ENCODE measurements around the gene PKNOX2. TPM values are rescaled to one million over a fixed set of nuclear protein-coding genes. Genes with fewer than 3 reads are reported as not detected.

Gene PKNOX2
- total RNA-seq, 2 donors from 2014 or later, result 5.5 to 6.9 TPM

DNA sequence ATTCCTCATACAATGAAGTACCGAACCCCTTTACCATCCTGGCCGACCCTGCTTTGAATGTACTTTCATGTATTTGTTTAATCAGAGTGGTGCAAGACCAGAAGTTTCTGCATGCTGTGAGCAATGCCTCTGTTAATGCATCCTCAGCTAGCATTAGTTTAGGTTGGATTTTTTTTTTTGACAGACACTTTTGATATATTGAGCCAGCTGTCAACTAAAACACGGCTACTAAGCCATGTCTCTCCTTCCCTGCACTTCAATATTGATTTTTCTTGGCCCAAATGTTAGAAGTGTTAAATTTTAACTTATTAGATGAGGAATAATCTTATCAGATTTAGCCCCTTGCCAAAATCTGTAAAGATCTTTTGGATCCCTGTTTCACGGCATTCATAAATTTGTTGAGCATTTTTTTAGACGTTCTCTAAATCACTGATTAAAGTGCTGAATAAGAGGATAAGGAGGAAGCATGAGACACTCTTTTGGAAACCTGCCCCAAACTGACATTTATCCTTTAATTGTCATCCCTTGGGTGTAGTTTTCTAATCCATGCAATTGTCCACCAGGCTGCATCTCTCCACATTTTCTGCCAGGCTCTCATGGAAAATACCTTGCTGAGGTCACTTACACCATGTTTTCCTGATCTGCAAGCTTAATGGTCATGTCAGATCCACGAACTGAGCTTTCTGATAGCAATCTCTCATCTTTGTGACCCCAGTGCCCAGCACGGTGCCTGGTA, 200.8 kb downstream of the PKNOX2 start:
- no peak overlapping the region for H3K4me3 ChIP-seq
- no peaks in the 10 kb centered on the region for H3K36me3 ChIP-seq
- H3K27ac ChIP-seq, result no peak overlapping the region
- peaks cover 0 to 10% of the 10 kb centered on the region in 2 donors for H3K4me1 ChIP-seq
- no peaks in the 10 kb centered on the region for H3K27me3 ChIP-seq
- H3K9me3 ChIP-seq, result no peaks in the 10 kb centered on the region
- no peak for DNase-seq (ENCODE audit: low spot score)
- TF ChIP-seq CTCF (IDR thresholded peaks at IDR 0.05), result no peak

GRCh38 chr11:125367710-125368109, 203.2 kb downstream of the PKNOX2 start:
- no peak for TF ChIP-seq CTCF (IDR thresholded peaks at IDR 0.05)
- Histone ChIP-seq H3K4me3 (no peak overlapping the region), H3K36me3 (no peaks in the 10 kb centered on the region), H3K9me3 (no peaks in the 10 kb centered on the region), H3K4me1 (peaks cover 0 to 32% of the 10 kb centered on the region in 2 donors), H3K27ac (no peak overlapping the region), H3K27me3 (no peaks in the 10 kb centered on the region)
- DNase-seq (ENCODE audit: low spot score), result no peak

DNA sequence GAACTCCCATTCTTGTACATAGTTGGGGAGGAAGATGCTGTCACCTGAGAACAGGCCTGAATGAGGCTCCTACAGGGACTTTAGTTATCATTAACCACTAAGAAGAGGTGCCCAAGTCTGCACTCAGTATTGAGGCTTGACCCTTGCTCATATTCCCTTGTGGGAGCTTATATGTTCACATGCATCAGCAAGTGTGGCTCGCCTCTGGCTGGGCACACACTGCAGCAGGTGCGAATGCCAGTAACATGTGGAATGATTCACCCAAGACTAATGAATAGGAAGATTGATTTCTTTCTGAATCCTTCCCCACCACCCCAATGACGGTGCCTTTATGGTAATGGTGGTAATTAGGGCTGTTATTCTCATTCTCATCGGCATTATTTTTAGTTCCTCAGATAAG, 204.2 kb downstream of the PKNOX2 start:
- Histone ChIP-seq H3K27me3 (no peaks in the 10 kb centered on the region), H3K4me1 (peaks cover 0 to 42% of the 10 kb centered on the region in 2 donors), H3K4me3 (no peak overlapping the region), H3K27ac (peak overlapping the region; percentile 46 to 94), H3K9me3 (no peaks in the 10 kb centered on the region), H3K36me3 (no peaks in the 10 kb centered on the region)
- DNase-seq (ENCODE audit: low spot score), result no peak
- no peak for TF ChIP-seq CTCF (IDR thresholded peaks at IDR 0.05)

- peak overlapping the region; percentile 46 to 94 for H3K27ac ChIP-seq
- H3K4me3 ChIP-seq, result no peak overlapping the region
- no peak for DNase-seq (ENCODE audit: low spot score)
- TF ChIP-seq CTCF (IDR thresholded peaks at IDR 0.05), result no peak
- no peaks in the 10 kb centered on the region for H3K9me3 ChIP-seq
- H3K4me1 ChIP-seq, result peaks cover 0 to 53% of the 10 kb centered on the region in 2 donors
- H3K36me3 ChIP-seq, result no peaks in the 10 kb centered on the region
- H3K27me3 ChIP-seq, result no peaks in the 10 kb centered on the region
These were observed 205.3 kb downstream of the PKNOX2 start for GRCh38 chr11:125369808-125370207.

GRCh38 chr11:125370561-125371389, 206.2 kb downstream of the PKNOX2 start:
- Histone ChIP-seq H3K27ac (peak overlapping the region; percentile 46 to 94), H3K9me3 (no peaks in the 10 kb centered on the region), H3K36me3 (no peaks in the 10 kb centered on the region), H3K27me3 (no peaks in the 10 kb centered on the region), H3K4me1 (peaks cover 0 to 62% of the 10 kb centered on the region in 2 donors), H3K4me3 (no peak overlapping the region)
- DNase-seq (ENCODE audit: low spot score), result no peak
- no peak for TF ChIP-seq CTCF (IDR thresholded peaks at IDR 0.05)

Measured in right atrium auricular region (tissue), 2 donors.